SU-DHL-6 (cell line): ENCODE results near the gene CPLANE2.

ENCODE experiments used
- CTCF ChIP-seq: fragments of 200-600 bp; sonication (generic); IDR thresholded peaks from one replicate; pipeline ENCODE4 v1.5.1; 2017; ENCODE audit warnings: antibody characterized with exemption, mild to moderate bottlenecking, low read length, moderate library complexity; ENCODE audit not compliant: insufficient read depth, poor library complexity, severe bottlenecking
- EZH2phosphoT487 ChIP-seq: fragments of 200-600 bp; sonication (generic), shearing (Covaris generic); conservative IDR thresholded peaks from 2 replicates; pipeline ENCODE4 v1.6.1; 2018; ENCODE audit warnings: mild to moderate bottlenecking, antibody characterized with exemption, low read length, moderate library complexity, mixed read lengths

GRCh38 chr1:16253332-16253922, 16.4 kb upstream of the CPLANE2 start:
- no peak for TF ChIP-seq CTCF
- no peak for TF ChIP-seq EZH2phosphoT487
